Activated CD4-positive, alpha-beta T cell treated with anti-CD3 and anti-CD28 coated beads, Interleukin-2, Interleukin-6, amounts not matched to agents 100 ng/mL and 50 ng/mL, durations not matched to agents 16 hours and 8 hours (primary cell): ENCODE data around the gene CC2D2A.

Experiments used
- DNase-seq: peaks from one replicate; pipeline ENCODE4 v3.0.0-alpha.2; 2020

The CC2D2A gene

GRCh38 chr4:15521442-15522039 lies 51.9 kb downstream of the CC2D2A start:
- DNase-seq = no peak

DNA sequence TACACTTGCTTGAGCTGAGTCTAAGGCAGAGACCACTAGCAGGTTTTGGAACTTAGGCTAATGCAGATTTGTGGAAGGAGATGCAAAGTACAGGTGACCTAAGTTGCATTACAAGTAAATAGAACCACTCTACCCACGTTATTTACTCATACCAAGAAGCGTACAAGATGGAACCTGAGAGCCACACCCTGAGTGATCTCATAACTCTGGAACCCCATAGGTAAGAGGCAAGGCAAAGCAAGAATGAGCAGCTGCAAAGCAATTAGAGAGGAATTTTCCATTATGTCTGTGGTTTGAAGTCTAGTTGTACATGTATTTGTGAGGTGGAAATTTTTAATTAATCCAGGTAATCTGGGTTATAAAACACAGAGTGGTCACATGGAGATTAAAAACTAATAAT lies 55.4 kb downstream of the CC2D2A start:
- no peak for DNase-seq

- no peak for DNase-seq
These were observed 57.4 kb downstream of the CC2D2A start for GRCh38 chr4:15526924-15527592.

DNA sequence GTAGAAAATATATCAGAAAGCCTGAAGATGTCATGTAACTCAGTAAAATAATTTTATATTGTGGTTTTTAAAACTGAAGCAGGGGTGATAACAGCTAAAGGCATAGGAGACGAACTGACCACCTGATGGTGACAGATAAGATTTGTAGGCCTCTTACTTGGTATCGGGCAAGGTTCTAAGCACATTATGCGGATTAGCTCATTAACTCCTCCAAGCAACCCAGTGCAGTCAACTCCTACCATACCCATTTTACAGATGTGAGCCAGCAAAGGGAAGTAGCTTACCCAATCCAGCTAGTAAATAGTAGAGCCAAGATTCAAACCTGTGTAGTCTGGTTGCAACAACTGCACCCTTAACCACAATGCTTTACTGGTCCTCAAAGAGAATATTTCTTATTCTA lies 62.1 kb downstream of the CC2D2A start:
- no peak for DNase-seq

DNA sequence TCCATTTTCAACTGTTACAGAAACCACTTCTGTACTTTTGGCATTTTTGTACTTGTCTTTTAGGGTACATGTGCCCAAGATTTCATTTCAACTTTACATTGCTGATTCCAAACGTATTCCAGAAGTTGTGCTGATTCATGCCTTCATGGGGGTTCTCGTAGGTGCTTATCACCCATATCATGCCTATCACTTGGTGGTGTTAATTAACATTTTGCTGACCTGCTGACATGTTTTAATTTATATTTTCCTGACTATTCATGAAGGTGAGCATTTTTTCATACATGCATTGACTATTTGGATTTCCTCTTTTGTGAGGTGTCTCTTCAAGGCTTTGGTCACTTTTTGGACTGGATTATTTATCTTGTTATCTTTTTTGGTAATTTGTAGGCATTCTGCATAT lies 64.1 kb downstream of the CC2D2A start:
- DNase-seq = no peak

GRCh38 chr4:15535599-15535998 lies 65.9 kb downstream of the CC2D2A start:
- no peak for DNase-seq

GRCh38 chr4:15536552-15537499 lies 67.1 kb downstream of the CC2D2A start:
- no peak for DNase-seq

DNA sequence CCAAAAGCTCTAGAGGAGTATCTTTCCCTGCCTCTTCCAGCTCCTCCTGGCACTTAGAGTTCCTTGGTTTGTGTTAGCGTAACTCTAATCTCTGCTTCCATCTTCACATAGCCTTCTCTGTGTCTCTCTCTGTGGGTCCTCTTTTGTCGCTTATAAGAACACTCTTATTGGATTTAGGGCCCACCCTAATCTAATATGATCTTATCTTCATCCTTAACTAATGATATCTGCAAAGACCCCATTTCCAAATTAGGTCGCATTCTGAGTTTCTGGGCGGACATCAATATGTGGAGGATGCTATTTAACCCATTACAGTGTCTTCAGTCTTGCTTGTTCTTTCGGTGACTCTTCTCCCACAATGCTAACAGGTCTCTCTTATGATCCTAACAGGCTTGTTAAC lies 72.3 kb downstream of the CC2D2A start:
- DNase-seq = no peak

- DNase-seq = no peak
These were observed 73.1 kb downstream of the CC2D2A start for GRCh38 chr4:15542760-15543159.

DNA sequence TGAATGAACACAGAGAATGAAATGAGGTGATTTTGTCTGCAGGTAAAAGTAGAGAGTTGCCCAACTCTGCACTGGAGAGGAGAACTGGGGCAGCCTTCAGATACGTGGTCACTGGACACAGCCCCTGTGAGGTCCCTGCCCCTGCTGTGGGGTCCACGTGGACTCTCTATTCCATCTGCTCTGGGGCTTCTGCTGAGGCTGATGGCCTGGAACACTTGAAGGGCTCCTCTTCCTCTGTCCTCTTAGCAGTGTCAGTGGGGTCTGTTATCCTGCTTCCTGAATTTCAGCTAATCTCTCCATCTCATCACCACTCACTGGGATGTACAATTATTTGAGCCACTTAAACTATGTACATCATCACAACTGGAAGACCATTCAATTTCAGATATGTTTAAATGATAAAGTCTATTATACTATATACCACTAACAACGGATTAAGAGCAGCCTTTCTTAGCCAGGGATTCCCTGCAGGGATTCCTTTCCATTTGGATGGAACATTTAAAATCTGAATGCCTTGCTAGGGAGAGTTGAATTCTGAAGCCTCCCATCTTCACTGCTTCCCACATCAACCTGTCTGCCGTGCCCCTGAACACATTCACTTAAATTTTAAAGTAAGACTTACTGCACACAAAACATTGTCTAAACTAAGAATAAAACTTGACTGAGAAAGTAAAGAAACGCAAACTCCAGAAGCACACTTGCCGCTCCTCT lies 74.0 kb downstream of the CC2D2A start:
- no peak for DNase-seq

DNA sequence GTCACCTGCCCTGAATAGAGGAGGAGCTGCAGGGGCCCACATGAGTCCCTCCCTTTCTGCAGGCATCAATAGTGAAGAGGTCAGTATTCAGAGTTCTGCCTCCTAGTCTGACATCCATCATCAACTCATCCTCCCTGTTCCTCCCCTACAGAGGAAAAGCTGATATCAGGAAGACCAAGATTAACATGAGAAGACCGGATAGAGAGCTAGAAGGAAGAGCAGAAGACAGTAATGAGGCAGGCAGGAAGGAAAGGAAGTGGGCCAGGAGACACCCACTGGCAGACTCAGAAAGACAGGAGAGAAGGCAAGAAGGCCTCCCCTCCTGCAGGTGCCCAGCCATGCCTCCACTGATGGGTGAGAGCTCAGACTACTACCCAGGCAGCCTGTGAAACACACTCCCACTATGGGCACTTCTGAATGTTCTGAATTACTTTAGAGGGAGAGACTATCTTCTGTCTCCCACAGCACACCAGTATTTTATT lies 74.6 kb downstream of the CC2D2A start:
- no peak for DNase-seq

- no peak for DNase-seq
These were observed 75.7 kb downstream of the CC2D2A start for GRCh38 chr4:15545371-15545770.

DNA sequence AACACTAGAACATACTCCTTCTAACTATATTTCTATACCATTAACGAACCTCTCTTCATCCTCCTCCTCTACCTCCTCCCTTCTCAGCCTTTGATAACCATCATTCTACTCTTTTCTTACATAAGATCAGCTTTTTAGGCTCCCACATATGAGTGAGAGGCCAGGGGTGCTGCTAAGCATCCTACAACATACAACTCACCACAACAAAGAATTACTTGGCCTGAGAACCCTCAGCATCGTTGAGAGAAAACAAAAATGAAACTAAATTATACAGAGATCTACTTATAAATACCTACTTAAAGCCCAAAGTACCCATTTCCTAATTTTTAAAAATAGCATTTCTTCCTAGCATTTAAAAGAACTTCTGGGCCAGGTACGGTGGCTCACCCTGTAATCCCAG lies 77.7 kb downstream of the CC2D2A start:
- peak; percentile 10 for DNase-seq

GRCh38 chr4:15550491-15550890 lies 80.8 kb downstream of the CC2D2A start:
- DNase-seq = no peak

- DNase-seq = no peak
These were observed 82.2 kb downstream of the CC2D2A start for GRCh38 chr4:15551740-15552446.

DNA sequence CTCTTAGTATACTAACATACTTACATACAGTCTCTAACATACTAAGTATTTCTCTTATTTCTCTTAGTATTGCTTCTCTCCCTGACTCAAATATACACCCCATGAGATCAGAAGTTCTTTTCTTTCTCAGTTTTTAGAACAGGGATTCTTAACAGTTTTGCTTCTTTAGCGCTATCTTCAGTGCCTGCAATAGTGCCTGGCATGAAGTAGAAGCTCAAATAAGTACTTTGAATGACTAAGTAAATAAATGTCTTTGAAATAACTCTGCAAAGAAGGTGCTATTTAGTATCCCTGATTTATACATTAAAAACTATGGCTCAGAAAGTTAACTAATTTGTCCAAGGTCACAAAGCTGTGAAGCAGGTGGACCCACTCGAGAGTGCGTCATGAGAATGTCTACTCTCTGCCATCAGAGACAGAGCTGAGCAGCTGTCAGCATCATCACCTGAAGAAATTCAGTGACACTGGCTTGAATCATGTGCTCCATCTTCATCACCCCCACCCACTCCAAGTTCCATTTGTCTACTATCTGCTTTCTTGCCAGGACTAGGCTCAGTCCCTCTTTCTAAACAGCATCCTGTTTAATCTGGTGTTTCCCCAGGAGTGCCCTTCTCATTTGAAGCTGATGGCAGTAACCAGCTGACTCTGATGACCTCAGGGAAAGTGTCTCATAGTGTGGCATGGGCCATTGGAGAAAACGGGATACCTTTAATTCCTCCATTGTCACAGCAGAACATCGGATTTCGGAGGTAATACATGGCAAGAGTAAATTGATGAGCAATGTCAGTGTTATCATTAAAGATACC lies 83.1 kb downstream of the CC2D2A start:
- DNase-seq = no peak

GRCh38 chr4:15556511-15557092 lies 86.9 kb downstream of the CC2D2A start:
- no peak for DNase-seq

DNA sequence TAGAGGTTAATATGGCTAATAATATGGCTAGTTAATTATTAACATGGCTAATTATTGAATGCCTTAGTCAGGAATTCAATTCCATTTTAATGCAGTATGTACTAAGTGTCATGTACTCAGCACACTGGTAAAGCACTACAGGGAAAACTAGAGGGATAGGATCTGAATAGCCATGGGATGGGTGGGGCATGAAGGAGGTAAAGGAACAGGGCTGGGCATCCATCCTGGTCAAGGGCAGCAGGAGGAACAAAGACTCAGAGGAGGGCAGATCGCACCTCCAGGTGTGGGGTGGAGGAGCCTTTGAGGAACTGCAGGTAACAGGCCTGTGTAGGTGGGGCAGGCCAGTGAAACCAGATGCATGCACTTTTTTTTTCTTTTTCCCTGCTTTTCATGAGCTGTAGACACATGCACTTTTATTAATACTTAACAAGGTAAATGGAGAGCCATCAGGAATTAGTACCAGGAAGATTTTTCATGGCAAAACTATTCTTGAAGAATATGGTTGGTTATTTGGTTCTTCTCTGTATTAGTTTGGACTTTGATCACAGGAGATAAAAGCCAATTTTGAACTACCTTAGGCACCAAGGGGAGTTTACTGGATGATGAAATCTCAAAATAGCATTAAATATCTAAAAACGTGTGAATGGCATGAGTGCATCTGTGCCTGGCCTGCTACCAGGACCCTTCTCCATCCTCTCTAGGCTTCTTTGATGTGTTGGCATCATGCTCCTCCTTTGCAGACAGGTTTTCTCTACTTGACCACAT lies 88.3 kb downstream of the CC2D2A start:
- DNase-seq = no peak

GRCh38 chr4:15558561-15558960 lies 88.9 kb downstream of the CC2D2A start:
- no peak for DNase-seq

- no peak for DNase-seq
These were observed 92.4 kb downstream of the CC2D2A start for GRCh38 chr4:15562114-15562513.
